ENCODE data around the gene SHANK1. TPM values are rescaled to one million over a fixed set of nuclear protein-coding genes. Genes with fewer than 3 reads are reported as not detected.
A peak's percentile ranks its signal among the peaks of the same experiment; 100 is the strongest.

The SHANK1 gene
- total RNA-seq, 1 donor from 2014 or later: 2.3 TPM

DNA sequence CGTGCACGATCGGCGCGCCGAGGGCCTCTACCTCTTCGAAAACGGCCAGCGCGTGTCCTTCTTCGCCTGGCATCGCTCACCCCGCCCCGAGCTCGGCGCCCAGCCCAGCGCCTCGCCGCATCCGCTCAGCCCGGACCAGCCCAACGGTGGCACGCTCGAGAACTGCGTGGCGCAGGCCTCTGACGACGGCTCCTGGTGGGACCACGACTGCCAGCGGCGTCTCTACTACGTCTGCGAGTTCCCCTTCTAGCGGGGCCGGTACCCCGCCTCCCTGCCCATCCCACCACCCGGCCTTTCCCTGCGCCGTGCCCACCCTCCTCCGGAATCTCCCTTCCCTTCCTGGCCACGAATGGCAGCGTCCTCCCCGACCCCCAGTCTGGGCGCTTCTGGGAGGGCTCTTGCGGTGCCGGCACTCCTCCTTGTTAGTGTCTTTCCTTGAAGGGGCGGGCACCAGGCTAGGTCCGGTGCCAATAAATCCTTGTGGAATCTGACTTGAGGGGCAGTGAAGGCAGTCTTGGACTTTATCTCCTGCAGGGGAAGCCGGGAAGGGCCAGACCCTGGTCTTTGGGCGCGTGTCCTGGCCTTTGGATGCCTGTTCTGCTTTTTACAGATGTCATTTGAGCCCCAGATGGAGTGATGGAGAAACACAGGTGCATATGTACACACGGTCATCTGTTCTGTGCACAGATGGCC lies 5.8 kb upstream of the SHANK1 start:
- DNase-seq (ENCODE audit: low spot score): no peak
- peaks cover 61% of the 10 kb centered on the region for H3K27me3 ChIP-seq
- Mint-ChIP-seq H3K9me3 (no peaks in the 10 kb centered on the region), H3K27ac (no peak overlapping the region), H3K36me3 (no peaks in the 10 kb centered on the region), H3K27me3 (ENCODE audit: insufficient read depth, low read depth) (peaks cover 21% of the 10 kb centered on the region), H3K4me3 (peak overlapping the region; percentile 91), H3K4me1 (peaks cover 47% of the 10 kb centered on the region)
- H3K9ac ChIP-seq: no peak overlapping the region
- no peaks in the 10 kb centered on the region for H3K79me2 ChIP-seq (ENCODE audit: low read depth)
- H4K20me1 ChIP-seq (ENCODE audit: low read depth): no peaks in the 10 kb centered on the region
- peak overlapping the region; percentile 76 for H3K4me2 ChIP-seq
- H3K36me3 ChIP-seq: no peaks in the 10 kb centered on the region
- H2AFZ ChIP-seq (replicated peaks): no peak overlapping the region
- peak overlapping the region; percentile 50 for H3K4me3 ChIP-seq
- TF ChIP-seq EZH2 (IDR thresholded peaks at IDR 0.05) (no peak), EZH2phosphoT487 (IDR thresholded peaks at IDR 0.05) (no peak)
- TF ChIP-seq, protein P1, sequence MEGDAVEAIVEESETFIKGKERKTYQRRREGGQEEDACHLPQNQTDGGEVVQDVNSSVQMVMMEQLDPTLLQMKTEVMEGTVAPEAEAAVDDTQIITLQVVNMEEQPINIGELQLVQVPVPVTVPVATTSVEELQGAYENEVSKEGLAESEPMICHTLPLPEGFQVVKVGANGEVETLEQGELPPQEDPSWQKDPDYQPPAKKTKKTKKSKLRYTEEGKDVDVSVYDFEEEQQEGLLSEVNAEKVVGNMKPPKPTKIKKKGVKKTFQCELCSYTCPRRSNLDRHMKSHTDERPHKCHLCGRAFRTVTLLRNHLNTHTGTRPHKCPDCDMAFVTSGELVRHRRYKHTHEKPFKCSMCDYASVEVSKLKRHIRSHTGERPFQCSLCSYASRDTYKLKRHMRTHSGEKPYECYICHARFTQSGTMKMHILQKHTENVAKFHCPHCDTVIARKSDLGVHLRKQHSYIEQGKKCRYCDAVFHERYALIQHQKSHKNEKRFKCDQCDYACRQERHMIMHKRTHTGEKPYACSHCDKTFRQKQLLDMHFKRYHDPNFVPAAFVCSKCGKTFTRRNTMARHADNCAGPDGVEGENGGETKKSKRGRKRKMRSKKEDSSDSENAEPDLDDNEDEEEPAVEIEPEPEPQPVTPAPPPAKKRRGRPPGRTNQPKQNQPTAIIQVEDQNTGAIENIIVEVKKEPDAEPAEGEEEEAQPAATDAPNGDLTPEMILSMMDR (IDR thresholded peaks at IDR 0.05): no peak
- no peaks in the 10 kb centered on the region for H3K9me3 ChIP-seq (ENCODE audit: low read depth)
- no peak overlapping the region for H3K27ac ChIP-seq
- H3K4me1 ChIP-seq: no peaks in the 10 kb centered on the region
- peaks cover 9% of the 10 kb centered on the region for H3F3A ChIP-seq (ENCODE audit: low read depth)

GRCh38 chr19:50724522-50725217 lies 5.1 kb upstream of the SHANK1 start:
- Histone ChIP-seq H3K9ac (no peak overlapping the region), H2AFZ (replicated peaks) (peak overlapping the region; percentile 86), H3K4me3 (peak overlapping the region; percentile 50), H3K79me2 (ENCODE audit: low read depth) (no peaks in the 10 kb centered on the region), H3F3A (ENCODE audit: low read depth) (peaks cover 14% of the 10 kb centered on the region), H3K4me2 (peak overlapping the region; percentile 76), H3K4me1 (no peaks in the 10 kb centered on the region), H4K20me1 (ENCODE audit: low read depth) (peaks cover 2% of the 10 kb centered on the region), H3K27me3 (peaks cover 68% of the 10 kb centered on the region), H3K36me3 (no peaks in the 10 kb centered on the region), H3K9me3 (ENCODE audit: low read depth) (no peaks in the 10 kb centered on the region), H3K27ac (no peak overlapping the region)
- Mint-ChIP-seq H3K27ac (no peak overlapping the region), H3K4me3 (peak overlapping the region; percentile 91), H3K27me3 (ENCODE audit: insufficient read depth, low read depth) (peaks cover 25% of the 10 kb centered on the region), H3K9me3 (no peaks in the 10 kb centered on the region), H3K4me1 (peaks cover 50% of the 10 kb centered on the region), H3K36me3 (no peaks in the 10 kb centered on the region)
- no peak for TF ChIP-seq EZH2 (IDR thresholded peaks at IDR 0.05)
- TF ChIP-seq, protein P1 (IDR thresholded peaks at IDR 0.05): peak; percentile 74
- peak; percentile 99 for DNase-seq (ENCODE audit: low spot score)

GRCh38 chr19:50723735-50724521 lies 4.3 kb upstream of the SHANK1 start:
- no peaks in the 10 kb centered on the region for H3K36me3 Mint-ChIP-seq
- H3K79me2 ChIP-seq (ENCODE audit: low read depth): no peaks in the 10 kb centered on the region
- peaks cover 2% of the 10 kb centered on the region for H4K20me1 ChIP-seq (ENCODE audit: low read depth)
- H3K27me3 Mint-ChIP-seq (ENCODE audit: insufficient read depth, low read depth): peaks cover 25% of the 10 kb centered on the region
- H3K9ac ChIP-seq: no peak overlapping the region
- H3K27ac Mint-ChIP-seq: no peak overlapping the region
- peak overlapping the region; percentile 50 for H3K4me3 ChIP-seq
- peak overlapping the region; percentile 91 for H3K4me3 Mint-ChIP-seq
- H3K4me1 Mint-ChIP-seq: peaks cover 50% of the 10 kb centered on the region
- H3K36me3 ChIP-seq: no peaks in the 10 kb centered on the region
- TF ChIP-seq, protein P1 (IDR thresholded peaks at IDR 0.05): no peak
- peak; percentile 21 for TF ChIP-seq EZH2phosphoT487 (IDR thresholded peaks at IDR 0.05)
- H2AFZ ChIP-seq (replicated peaks): peak overlapping the region; percentile 86
- H3K27ac ChIP-seq: no peak overlapping the region
- H3K9me3 Mint-ChIP-seq: no peaks in the 10 kb centered on the region
- peak overlapping the region; percentile 66 for H3K4me2 ChIP-seq
- H3K27me3 ChIP-seq: peaks cover 75% of the 10 kb centered on the region
- no peak for DNase-seq (ENCODE audit: low spot score)
- H3K9me3 ChIP-seq (ENCODE audit: low read depth): no peaks in the 10 kb centered on the region
- H3K4me1 ChIP-seq: no peaks in the 10 kb centered on the region
- H3F3A ChIP-seq (ENCODE audit: low read depth): peaks cover 14% of the 10 kb centered on the region
